Measurements from ENCODE around the gene ZBTB16.

DNA sequence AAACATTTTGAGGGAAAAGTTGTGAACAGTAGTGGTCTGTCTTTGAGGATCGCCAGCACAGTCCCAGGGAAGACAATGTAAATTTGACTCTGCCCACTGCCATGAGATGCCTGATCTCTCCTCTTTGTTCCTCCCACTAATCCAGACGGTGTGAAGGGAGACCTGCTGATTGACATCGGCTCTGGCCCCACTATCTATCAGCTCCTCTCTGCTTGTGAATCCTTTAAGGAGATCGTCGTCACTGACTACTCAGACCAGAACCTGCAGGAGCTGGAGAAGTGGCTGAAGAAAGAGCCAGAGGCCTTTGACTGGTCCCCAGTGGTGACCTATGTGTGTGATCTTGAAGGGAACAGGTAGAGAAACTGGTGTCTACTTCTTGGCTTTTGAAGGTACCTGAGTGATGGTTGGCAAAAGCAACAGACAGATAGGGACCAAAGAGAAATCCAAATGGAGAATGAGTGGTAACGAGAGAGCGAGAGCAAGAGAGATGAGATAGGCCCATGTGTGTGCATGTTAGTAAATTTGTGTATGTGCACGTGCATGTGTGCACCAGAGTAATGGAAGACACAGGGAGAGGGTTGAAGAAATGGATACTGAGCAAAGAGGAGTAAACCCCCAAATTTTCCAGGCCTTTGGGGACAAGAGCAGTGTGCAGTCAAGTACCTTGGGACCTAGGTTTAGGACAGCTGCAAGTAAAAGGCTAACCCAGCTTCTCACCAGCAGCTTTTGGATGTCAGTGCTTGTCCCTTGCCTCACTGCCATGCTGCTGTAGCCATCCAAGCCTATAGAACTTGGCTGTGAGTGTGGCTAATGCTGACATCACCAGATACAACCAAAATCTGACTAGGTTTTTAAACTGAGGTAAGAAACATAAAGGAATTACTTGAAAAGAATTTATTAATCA, 238.5 kb downstream of the ZBTB16 start:
- TF ChIP-seq, protein P1, sequence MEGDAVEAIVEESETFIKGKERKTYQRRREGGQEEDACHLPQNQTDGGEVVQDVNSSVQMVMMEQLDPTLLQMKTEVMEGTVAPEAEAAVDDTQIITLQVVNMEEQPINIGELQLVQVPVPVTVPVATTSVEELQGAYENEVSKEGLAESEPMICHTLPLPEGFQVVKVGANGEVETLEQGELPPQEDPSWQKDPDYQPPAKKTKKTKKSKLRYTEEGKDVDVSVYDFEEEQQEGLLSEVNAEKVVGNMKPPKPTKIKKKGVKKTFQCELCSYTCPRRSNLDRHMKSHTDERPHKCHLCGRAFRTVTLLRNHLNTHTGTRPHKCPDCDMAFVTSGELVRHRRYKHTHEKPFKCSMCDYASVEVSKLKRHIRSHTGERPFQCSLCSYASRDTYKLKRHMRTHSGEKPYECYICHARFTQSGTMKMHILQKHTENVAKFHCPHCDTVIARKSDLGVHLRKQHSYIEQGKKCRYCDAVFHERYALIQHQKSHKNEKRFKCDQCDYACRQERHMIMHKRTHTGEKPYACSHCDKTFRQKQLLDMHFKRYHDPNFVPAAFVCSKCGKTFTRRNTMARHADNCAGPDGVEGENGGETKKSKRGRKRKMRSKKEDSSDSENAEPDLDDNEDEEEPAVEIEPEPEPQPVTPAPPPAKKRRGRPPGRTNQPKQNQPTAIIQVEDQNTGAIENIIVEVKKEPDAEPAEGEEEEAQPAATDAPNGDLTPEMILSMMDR (IDR thresholded peaks at IDR 0.05) = no peak
- TF ChIP-seq POLR2A (IDR thresholded peaks at IDR 0.05) (no peak), EP300 (IDR thresholded peaks at IDR 0.05) (no peak)

Measured in ovary (tissue), 3 donors.